Measurements from ENCODE around the gene AK8. TPM values are rescaled to one million over a fixed set of nuclear protein-coding genes. Genes with fewer than 3 reads are reported as not detected.

The AK8 gene
- total and polyA plus RNA-seq, 4 donors: 0.07 to 0.26 (median 0.11) TPM

DNA sequence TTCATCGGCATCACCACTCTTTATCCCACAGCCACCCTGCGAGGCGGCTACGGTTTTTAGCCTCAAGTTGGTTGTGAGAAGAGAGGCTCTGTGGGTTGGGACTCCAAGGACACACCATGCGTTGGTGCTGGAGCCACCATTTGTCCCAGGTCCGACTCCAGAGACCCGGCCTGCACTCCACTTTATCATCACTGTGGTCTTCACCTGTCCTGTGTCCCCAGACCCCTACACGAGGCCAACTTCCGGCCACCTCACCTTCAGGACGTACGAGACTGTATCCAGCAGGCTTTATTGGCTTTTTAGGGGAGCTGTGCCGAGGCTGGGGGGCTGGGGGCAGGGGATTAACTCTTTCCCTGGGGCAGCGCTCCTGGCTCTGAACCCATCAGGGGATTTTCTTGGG is 152.8 kb downstream of the AK8 start:
- TF ChIP-seq RXRA (IDR thresholded peaks at IDR 0.05) (no peak), NR2F2 (IDR thresholded peaks at IDR 0.05) (no peak), YY1 (IDR thresholded peaks at IDR 0.05) (no peak)
- TF ChIP-seq, protein P1, sequence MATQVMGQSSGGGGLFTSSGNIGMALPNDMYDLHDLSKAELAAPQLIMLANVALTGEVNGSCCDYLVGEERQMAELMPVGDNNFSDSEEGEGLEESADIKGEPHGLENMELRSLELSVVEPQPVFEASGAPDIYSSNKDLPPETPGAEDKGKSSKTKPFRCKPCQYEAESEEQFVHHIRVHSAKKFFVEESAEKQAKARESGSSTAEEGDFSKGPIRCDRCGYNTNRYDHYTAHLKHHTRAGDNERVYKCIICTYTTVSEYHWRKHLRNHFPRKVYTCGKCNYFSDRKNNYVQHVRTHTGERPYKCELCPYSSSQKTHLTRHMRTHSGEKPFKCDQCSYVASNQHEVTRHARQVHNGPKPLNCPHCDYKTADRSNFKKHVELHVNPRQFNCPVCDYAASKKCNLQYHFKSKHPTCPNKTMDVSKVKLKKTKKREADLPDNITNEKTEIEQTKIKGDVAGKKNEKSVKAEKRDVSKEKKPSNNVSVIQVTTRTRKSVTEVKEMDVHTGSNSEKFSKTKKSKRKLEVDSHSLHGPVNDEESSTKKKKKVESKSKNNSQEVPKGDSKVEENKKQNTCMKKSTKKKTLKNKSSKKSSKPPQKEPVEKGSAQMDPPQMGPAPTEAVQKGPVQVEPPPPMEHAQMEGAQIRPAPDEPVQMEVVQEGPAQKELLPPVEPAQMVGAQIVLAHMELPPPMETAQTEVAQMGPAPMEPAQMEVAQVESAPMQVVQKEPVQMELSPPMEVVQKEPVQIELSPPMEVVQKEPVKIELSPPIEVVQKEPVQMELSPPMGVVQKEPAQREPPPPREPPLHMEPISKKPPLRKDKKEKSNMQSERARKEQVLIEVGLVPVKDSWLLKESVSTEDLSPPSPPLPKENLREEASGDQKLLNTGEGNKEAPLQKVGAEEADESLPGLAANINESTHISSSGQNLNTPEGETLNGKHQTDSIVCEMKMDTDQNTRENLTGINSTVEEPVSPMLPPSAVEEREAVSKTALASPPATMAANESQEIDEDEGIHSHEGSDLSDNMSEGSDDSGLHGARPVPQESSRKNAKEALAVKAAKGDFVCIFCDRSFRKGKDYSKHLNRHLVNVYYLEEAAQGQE (IDR thresholded peaks at IDR 0.05): no peak
- TF ChIP-seq, protein P2, sequence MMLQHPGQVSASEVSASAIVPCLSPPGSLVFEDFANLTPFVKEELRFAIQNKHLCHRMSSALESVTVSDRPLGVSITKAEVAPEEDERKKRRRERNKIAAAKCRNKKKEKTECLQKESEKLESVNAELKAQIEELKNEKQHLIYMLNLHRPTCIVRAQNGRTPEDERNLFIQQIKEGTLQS (IDR thresholded peaks at IDR 0.05): no peak

GRCh38 chr9:132723809-132724208 is 154.3 kb downstream of the AK8 start:
- 83% methylated on average over 4 of the region's 4 CpGs for WGBS
- Histone ChIP-seq H3K27ac (ENCODE audit: low read depth in 1 of 2, low read length in 2 of 2) (no peak overlapping the region), H3K9ac (ENCODE audit: low read depth in 1 of 2, low read length in 2 of 2) (no peak overlapping the region), H3K4me1 (ENCODE audit: control insufficient read depth in 4 of 4, insufficient read depth in 4 of 4, low read length in 3 of 4) (no peaks in the 10 kb centered on the region), H3K36me3 (ENCODE audit: control insufficient read depth in 4 of 4, insufficient read depth in 3 of 4, low read depth in 1 of 4, low read length in 3 of 4) (no peaks in the 10 kb centered on the region), H3K27me3 (ENCODE audit: control insufficient read depth in 4 of 4, insufficient read depth in 4 of 4, low read length in 3 of 4) (no peaks in the 10 kb centered on the region), H3K9me3 (ENCODE audit: control insufficient read depth in 4 of 4, low read length in 3 of 4) (no peaks in the 10 kb centered on the region), H3K4me3 (ENCODE audit: low read depth in 1 of 3, low read length in 3 of 3) (no peak overlapping the region)
- DNase-seq (ENCODE audit: low spot score): no peak
- TF ChIP-seq YY1 (IDR thresholded peaks at IDR 0.05) (no peak), NR2F2 (IDR thresholded peaks at IDR 0.05) (no peak), HNF4A (conservative IDR thresholded peaks at IDR 0.05) (no peak), SP1 (IDR thresholded peaks at IDR 0.05) (no peak)

More for the DNA sequence above, 152.8 kb downstream of the AK8 start:
- no peak for DNase-seq (ENCODE audit: low spot score)
- no peak overlapping the region for H3K27ac ChIP-seq (ENCODE audit: low read depth in 1 of 2, low read length in 2 of 2)
- no peaks in the 10 kb centered on the region for H3K36me3 ChIP-seq (ENCODE audit: control insufficient read depth in 4 of 4, insufficient read depth in 3 of 4, low read depth in 1 of 4, low read length in 3 of 4)
- H3K9me3 ChIP-seq (ENCODE audit: control insufficient read depth in 4 of 4, low read length in 3 of 4): no peaks in the 10 kb centered on the region
- H3K27me3 ChIP-seq (ENCODE audit: control insufficient read depth in 4 of 4, insufficient read depth in 4 of 4, low read length in 3 of 4): no peaks in the 10 kb centered on the region
- no peak overlapping the region for H3K9ac ChIP-seq (ENCODE audit: low read depth in 1 of 2, low read length in 2 of 2)
- WGBS: 86% methylated on average over 13 of the region's 13 CpGs
- no peak overlapping the region for H3K4me3 ChIP-seq (ENCODE audit: low read depth in 1 of 3, low read length in 3 of 3)
- H3K4me1 ChIP-seq (ENCODE audit: control insufficient read depth in 4 of 4, insufficient read depth in 4 of 4, low read length in 3 of 4): no peaks in the 10 kb centered on the region

- TF ChIP-seq TAF1 (conservative IDR thresholded peaks at IDR 0.05) (no peak), NR2F2 (IDR thresholded peaks at IDR 0.05) (no peak), JUND (IDR thresholded peaks at IDR 0.05) (no peak), RXRA (IDR thresholded peaks at IDR 0.05) (no peak), HNF4A (conservative IDR thresholded peaks at IDR 0.05) (no peak), RAD21 (IDR thresholded peaks at IDR 0.05) (no peak), EGR1 (IDR thresholded peaks at IDR 0.05; ENCODE audit: low read depth in 2 of 2) (no peak)
- TF ChIP-seq, protein P3, sequence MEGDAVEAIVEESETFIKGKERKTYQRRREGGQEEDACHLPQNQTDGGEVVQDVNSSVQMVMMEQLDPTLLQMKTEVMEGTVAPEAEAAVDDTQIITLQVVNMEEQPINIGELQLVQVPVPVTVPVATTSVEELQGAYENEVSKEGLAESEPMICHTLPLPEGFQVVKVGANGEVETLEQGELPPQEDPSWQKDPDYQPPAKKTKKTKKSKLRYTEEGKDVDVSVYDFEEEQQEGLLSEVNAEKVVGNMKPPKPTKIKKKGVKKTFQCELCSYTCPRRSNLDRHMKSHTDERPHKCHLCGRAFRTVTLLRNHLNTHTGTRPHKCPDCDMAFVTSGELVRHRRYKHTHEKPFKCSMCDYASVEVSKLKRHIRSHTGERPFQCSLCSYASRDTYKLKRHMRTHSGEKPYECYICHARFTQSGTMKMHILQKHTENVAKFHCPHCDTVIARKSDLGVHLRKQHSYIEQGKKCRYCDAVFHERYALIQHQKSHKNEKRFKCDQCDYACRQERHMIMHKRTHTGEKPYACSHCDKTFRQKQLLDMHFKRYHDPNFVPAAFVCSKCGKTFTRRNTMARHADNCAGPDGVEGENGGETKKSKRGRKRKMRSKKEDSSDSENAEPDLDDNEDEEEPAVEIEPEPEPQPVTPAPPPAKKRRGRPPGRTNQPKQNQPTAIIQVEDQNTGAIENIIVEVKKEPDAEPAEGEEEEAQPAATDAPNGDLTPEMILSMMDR (IDR thresholded peaks at IDR 0.05; ENCODE audit: low read depth, low read length, missing input control): no peak
- TF ChIP-seq, protein P2 (IDR thresholded peaks at IDR 0.05): no peak
- no peak for DNase-seq (ENCODE audit: low spot score)
- no peak overlapping the region for H3K4me3 ChIP-seq (ENCODE audit: low read depth in 1 of 3, low read length in 3 of 3)
- peaks cover 0 to 2% (median 0%) of the 10 kb centered on the region in 4 donors for H3K27me3 ChIP-seq (ENCODE audit: control insufficient read depth in 4 of 4, insufficient read depth in 4 of 4, low read length in 3 of 4)
- WGBS: 82% methylated on average over 16 of the region's 16 CpGs
- H3K4me1 ChIP-seq (ENCODE audit: control insufficient read depth in 4 of 4, insufficient read depth in 4 of 4, low read length in 3 of 4): no peaks in the 10 kb centered on the region
- no peak overlapping the region for H3K27ac ChIP-seq (ENCODE audit: low read depth in 1 of 2, low read length in 2 of 2)
- no peaks in the 10 kb centered on the region for H3K36me3 ChIP-seq (ENCODE audit: control insufficient read depth in 4 of 4, insufficient read depth in 3 of 4, low read depth in 1 of 4, low read length in 3 of 4)
- H3K9me3 ChIP-seq (ENCODE audit: control insufficient read depth in 4 of 4, low read length in 3 of 4): no peaks in the 10 kb centered on the region
- no peak overlapping the region for H3K9ac ChIP-seq (ENCODE audit: low read depth in 1 of 2, low read length in 2 of 2)
Observed at GRCh38 chr9:132722564-132723065, 155.5 kb downstream of the AK8 start.
